GM19324 (cell line): ENCODE results near the gene PKD1L1.
"Not testable (repeated sequence)": the region's sequence is repeated elsewhere in the genome, so short reads cannot be mapped to it uniquely, and the experiment has no call there.

Source experiments
- ATAC-seq: cut with Tn5 transposase; IDR thresholded peaks from one replicate; pipeline ENCODE4 v1.9.1; 2021; ENCODE audit warnings: mild to moderate bottlenecking, moderate library complexity; ENCODE audit not compliant: unreplicated experiment, low FRiP score

PKD1L1 gene

GRCh38 chr7:47940088-47941013 lies 7.9 kb downstream of the PKD1L1 start:
- no peak for ATAC-seq

- ATAC-seq, result no peak
These were observed 8.7 kb downstream of the PKD1L1 start for GRCh38 chr7:47939425-47940036.

- ATAC-seq, result no peak
These were observed 9.6 kb downstream of the PKD1L1 start for GRCh38 chr7:47938574-47939165.

GRCh38 chr7:47937711-47938573 lies 10.3 kb downstream of the PKD1L1 start:
- ATAC-seq, result peak; percentile 38

DNA sequence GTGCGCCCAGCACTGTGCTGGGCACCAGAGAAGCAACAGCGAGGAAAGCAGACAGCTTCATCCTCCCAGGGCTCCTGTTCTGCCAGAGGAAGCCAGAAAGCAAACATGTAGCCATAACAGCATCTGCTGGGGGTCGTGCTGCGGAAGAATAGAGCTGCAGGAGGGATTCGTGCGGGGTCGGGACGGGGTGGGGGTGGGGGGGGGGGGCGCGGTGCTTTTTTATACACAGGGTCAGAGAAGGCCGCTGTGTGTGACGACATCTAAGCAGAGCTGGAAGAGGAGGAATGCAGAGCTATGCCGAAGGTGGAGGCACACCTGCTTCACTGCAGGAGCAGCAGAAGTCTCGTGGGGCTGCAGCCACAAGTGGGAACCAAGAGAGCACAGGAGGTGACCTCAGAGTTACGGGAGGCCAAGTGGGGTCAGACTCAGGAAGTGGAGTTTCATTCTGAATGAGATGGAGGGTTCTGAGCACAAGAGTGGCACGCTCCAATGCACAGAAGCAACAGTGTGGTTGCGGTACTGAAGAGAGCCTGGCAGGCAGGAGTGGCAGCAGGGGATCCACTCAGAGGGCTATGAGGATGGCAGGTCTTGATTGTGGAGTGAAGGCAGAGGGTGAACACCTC lies 11.1 kb downstream of the PKD1L1 start:
- ATAC-seq, result peak; percentile 95

DNA sequence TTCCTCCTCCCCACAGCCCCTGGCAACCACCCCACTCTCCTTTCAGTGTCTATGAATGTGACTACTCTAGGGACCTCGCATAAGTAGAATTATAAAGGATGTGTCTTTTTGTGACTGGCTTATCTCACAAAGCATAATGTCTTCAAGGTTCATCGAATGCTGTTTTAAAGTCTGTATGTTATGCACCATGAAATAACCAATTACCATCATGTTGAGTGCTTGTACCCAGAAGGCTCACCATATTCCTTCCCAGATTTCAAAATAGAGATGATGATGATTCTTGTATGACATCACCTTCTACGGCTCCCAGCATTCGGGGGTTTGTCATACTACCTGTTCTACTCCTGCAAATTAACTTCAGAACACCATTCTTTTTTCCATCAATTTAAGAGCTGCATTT lies 11.9 kb downstream of the PKD1L1 start:
- ATAC-seq, result no peak

- no peak for ATAC-seq
These were observed 12.9 kb downstream of the PKD1L1 start for GRCh38 chr7:47935336-47935735.

GRCh38 chr7:47934831-47935230 lies 13.4 kb downstream of the PKD1L1 start:
- no peak for ATAC-seq

- no peak for ATAC-seq
These were observed 15.1 kb downstream of the PKD1L1 start for GRCh38 chr7:47933215-47933614.

DNA sequence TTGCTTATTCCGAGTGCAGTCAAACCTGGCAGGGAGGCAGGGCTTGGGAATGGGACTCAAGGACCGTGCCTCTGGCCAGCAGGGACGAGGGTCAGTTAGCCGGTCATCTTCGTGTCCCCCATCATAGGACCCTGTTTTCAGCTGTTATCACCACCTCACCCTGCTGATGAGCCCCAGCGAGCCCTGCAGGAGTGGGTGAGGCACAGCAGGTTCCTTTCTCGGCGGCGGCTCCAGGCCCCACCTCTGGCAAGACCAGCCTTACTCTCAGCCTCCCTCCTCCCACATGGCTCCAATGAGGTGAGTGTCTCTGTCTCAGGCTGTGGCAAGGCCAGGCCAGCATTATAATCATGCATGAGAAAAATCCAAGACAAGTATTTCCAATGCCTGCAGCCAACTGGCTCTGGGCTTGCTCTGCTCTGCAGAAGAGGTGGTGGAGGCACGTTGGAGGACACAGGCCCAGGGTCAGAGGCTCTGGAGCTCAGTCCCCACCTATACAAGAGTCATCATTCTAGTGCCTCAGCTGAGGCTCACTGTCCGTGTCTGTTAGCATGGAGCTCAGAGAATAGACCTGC lies 15.7 kb downstream of the PKD1L1 start:
- ATAC-seq, result no peak

GRCh38 chr7:47932016-47932415 lies 16.2 kb downstream of the PKD1L1 start:
- no peak for ATAC-seq

- ATAC-seq, result no peak
These were observed 17.0 kb downstream of the PKD1L1 start for GRCh38 chr7:47931005-47932004.

DNA sequence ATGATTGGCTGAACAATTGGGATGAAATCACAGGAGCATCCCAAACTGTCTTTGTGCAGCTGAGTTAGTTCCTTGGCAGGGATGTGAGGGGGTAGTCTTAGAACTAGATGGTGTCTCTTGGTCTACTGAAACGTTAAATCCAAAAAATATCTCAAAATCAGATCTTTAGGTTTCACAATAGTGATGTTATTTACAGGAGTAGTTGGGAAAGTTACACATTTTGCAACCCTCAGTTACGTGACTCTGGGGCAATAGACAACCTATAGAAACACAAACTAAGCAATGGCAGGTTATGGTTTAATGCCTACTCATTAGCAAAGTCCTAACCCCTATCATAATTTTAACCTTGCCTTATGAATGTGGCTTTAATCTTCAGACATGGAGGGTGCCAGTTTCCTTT lies 24.0 kb downstream of the PKD1L1 start:
- no peak for ATAC-seq

DNA sequence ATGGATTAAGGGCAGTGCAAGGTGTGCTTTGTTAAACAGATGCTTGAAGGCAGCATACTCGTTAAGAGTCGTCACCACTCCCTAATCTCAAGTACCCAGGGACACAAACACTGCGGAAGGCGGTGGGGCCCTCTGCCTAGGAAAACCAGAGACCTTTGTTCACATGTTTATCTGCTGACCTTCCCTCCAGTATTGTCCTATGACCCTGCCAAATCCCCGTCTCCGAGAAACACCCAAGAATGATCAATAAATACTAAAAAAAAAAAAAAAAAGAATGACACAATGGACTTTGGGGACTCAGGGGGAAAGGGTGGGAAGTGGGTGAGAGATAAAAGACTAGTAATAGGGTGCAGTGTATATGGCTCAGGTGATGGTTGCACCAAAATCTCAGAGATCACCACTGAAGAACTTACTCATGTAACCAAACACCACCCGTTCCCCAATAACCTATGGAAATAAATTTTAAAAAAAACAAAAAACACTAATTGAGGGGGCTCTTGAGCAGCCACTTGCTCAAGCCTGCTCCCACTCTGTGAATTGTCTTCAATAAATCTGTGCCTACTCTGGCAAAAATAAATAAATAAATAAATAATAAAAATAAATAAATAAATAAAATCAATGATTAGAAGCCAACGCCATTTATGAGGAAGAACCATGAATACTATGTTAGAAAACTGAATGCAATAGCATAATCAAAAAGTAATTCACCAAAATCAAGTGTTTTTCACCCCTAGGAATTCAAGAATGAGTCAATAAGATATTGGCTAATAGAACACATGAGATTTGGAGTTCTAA lies 25.0 kb downstream of the PKD1L1 start:
- ATAC-seq, result not testable (repeated sequence)

- not testable (repeated sequence) for ATAC-seq
These were observed 31.8 kb downstream of the PKD1L1 start for GRCh38 chr7:47916514-47916913.

DNA sequence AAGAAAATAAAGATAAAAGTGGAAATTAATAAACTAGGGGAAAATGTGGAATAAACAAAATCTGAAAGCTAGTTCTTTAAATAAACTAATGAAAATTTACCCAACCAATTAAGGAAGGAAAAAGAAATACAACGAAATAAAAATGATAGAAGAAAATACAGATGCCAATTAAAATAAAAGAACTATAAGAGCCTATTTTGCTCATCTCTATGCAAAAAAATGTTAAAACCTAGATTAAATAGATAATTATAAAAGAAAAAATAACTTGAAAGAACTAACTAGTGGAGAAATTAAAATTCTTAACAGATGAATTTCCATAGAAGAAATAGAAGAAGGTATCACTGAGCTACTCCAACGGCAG lies 32.7 kb downstream of the PKD1L1 start:
- ATAC-seq, result no peak

DNA sequence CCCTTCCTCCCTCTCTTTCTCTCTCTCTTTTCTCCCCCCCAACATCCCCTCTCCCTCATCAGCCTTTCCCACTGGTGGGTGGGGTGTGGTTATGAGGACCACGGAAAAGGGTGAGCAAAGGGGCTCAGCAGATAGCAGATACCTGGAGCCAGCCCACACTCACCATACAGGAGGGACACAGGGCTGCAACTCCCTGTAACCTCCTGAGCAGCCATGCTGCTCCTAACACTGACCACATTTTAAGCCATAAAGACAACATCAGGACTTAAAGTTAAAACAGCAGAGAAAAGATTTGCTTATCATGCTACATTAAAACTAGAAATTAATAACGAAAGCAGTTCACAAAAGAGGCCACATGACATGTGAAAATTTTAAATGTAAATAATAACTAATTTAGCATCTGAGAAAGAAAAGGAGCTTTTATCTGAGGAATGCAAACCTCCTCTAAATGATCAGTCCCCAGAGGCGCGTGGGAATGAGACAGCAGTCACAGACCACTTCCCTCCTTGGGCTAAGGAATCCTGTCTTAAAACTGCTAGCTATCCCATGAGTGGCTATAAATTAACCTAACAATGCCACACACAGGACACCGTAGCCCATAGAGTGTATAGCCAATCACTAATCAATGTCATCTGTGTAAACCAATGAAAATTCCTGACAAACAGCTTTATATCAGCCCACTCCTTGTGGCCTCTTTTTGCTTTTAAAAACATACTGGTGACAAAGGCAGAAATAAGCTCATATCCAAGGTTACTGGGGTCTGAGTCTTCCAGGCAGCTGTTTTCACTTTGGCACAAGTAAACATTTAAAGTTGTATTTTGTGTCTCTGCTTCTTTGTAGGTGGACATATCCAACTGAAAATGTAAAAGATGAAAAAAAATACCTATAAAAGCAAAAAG lies 33.3 kb downstream of the PKD1L1 start:
- no peak for ATAC-seq
